ENCODE data around the gene ATG7.

The ATG7 gene

DNA sequence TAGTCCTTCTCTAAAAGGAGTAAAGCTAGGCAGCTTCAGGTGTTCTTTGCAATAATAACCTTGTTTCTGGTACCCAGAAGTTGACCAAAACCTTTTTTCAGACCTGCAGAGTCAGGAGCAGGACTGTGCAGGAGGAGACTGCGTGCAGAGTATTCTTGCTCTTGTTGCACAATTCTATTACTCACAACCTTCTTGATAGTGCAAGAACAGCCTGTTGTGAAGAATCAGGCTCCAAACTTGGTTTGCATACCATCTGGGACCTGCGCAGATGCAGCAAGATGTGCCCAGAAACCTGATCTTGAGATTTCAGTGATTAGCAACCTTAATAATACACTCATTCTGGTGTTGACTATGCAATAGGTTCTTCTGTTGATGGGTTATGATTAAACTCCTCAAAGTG, 111.9 kb downstream of the ATG7 start:
- peak overlapping the region in 2 of 3 experiments; percentile 36 to 88 for H3K27ac Mint-ChIP-seq
- H3K27me3 Mint-ChIP-seq (ENCODE audit: low read depth) = no peaks in the 10 kb centered on the region
- no peak overlapping the region for H3K4me3 Mint-ChIP-seq
- TF ChIP-seq, protein P1, sequence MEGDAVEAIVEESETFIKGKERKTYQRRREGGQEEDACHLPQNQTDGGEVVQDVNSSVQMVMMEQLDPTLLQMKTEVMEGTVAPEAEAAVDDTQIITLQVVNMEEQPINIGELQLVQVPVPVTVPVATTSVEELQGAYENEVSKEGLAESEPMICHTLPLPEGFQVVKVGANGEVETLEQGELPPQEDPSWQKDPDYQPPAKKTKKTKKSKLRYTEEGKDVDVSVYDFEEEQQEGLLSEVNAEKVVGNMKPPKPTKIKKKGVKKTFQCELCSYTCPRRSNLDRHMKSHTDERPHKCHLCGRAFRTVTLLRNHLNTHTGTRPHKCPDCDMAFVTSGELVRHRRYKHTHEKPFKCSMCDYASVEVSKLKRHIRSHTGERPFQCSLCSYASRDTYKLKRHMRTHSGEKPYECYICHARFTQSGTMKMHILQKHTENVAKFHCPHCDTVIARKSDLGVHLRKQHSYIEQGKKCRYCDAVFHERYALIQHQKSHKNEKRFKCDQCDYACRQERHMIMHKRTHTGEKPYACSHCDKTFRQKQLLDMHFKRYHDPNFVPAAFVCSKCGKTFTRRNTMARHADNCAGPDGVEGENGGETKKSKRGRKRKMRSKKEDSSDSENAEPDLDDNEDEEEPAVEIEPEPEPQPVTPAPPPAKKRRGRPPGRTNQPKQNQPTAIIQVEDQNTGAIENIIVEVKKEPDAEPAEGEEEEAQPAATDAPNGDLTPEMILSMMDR (IDR thresholded peaks at IDR 0.05; ENCODE audit: unreplicated experiment in 3 of 3) = no peak
- no peaks in the 10 kb centered on the region for H3K9me3 Mint-ChIP-seq
- H3K36me3 Mint-ChIP-seq (ENCODE audit: low read depth) = peaks cover 4% of the 10 kb centered on the region
- peaks cover 65% of the 10 kb centered on the region for H3K4me1 Mint-ChIP-seq

DNA sequence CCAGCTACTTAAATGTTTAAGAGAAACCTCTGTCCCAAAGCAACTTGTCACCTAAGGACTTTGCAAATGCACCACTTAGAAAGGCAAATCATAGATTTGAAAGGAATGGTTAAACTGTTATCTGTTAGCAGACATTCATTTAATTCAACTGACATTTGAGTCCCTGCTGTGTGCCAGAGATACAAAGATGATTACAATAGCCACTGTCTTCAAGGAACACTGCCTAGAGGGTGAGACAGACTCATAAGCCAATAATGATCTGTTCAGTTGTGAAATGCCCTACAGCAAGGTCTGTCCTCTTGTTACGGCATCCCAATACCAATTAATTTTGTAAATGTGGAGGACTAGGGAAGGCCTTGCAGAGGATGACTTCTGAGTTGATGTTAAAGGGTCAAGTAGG, 113.1 kb downstream of the ATG7 start:
- no peaks in the 10 kb centered on the region for H3K9me3 Mint-ChIP-seq
- peaks cover 64% of the 10 kb centered on the region for H3K4me1 Mint-ChIP-seq
- H3K36me3 Mint-ChIP-seq (ENCODE audit: low read depth) = peaks cover 4% of the 10 kb centered on the region
- no peak overlapping the region for H3K4me3 Mint-ChIP-seq
- H3K27me3 Mint-ChIP-seq (ENCODE audit: low read depth) = no peaks in the 10 kb centered on the region
- H3K27ac Mint-ChIP-seq = peak overlapping the region; percentile 86 to 95 (median 91)
- TF ChIP-seq, protein P1 (IDR thresholded peaks at IDR 0.05; ENCODE audit: unreplicated experiment in 3 of 3) = no peak

GRCh38 chr3:11385891-11386290, 113.7 kb downstream of the ATG7 start:
- H3K4me1 Mint-ChIP-seq = peaks cover 64% of the 10 kb centered on the region

DNA sequence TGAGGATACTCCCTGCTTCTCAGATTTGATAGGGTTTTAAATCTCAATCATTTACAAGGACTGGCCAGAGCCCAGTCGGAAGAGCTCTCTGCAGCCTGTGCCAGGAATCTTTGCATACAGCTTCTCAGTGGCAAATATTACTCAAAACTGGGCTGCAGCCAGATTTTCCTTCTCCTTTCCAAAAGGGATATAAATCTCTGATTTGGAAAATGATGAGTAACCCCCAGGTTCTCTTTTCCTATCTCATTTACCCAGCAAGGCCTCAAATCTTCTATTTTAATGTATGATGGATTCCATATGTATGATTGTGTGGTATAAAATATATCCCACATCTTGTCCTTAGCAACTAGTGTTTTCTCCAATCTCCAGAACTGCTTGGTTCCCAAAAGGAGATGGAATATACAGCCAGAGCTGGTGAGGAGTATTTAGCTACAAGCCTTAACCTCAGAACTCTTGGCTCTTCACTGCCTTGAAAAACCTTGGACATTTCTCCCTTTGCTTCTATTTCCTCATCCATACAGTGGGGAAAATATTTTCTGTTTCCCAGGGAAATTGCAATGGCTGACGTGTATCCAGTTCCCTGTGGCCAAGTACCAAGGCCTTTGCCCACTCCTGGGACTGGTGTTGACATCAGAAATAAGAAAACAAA, 114.4 kb downstream of the ATG7 start:
- Mint-ChIP-seq H3K4me3 (peak overlapping the region in 2 of 3 experiments; percentile 5 to 22), H3K4me1 (peaks cover 64% of the 10 kb centered on the region), H3K9me3 (no peaks in the 10 kb centered on the region), H3K27ac (peak overlapping the region; percentile 90 to 95 (median 92)), H3K27me3 (ENCODE audit: low read depth) (no peaks in the 10 kb centered on the region), H3K36me3 (ENCODE audit: low read depth) (peaks cover 4% of the 10 kb centered on the region)
- TF ChIP-seq, protein P1 (IDR thresholded peaks at IDR 0.05; ENCODE audit: unreplicated experiment in 3 of 3) = no peak

More at GRCh38 chr3:11385891-11386290, 113.7 kb downstream of the ATG7 start:
- no peaks in the 10 kb centered on the region for H3K9me3 Mint-ChIP-seq
- no peaks in the 10 kb centered on the region for H3K27me3 Mint-ChIP-seq (ENCODE audit: low read depth)
- H3K36me3 Mint-ChIP-seq (ENCODE audit: low read depth) = peaks cover 4% of the 10 kb centered on the region
- TF ChIP-seq, protein P1 (IDR thresholded peaks at IDR 0.05; ENCODE audit: unreplicated experiment in 3 of 3) = no peak
- peak overlapping the region in 1 of 3 experiments; percentile 18 for H3K4me3 Mint-ChIP-seq
- H3K27ac Mint-ChIP-seq = peak overlapping the region; percentile 86 to 95 (median 91)

GRCh38 chr3:11389386-11390268, 117.4 kb downstream of the ATG7 start:
- no peaks in the 10 kb centered on the region for H3K36me3 Mint-ChIP-seq (ENCODE audit: low read depth)
- H3K4me1 Mint-ChIP-seq = peaks cover 60% of the 10 kb centered on the region
- no peaks in the 10 kb centered on the region for H3K27me3 Mint-ChIP-seq (ENCODE audit: low read depth)
- TF ChIP-seq, protein P1 (IDR thresholded peaks at IDR 0.05; ENCODE audit: unreplicated experiment in 3 of 3) = no peak
- H3K4me3 Mint-ChIP-seq = no peak overlapping the region
- no peaks in the 10 kb centered on the region for H3K9me3 Mint-ChIP-seq
- peak overlapping the region; percentile 63 to 96 (median 94) for H3K27ac Mint-ChIP-seq

All from nephron (organoid).